Left lung (tissue), 10 donors: ENCODE data around the gene CHRNA10. TPM values are rescaled to one million over a fixed set of nuclear protein-coding genes. Genes with fewer than 3 reads are reported as not detected.

ENCODE experiments used
- ATAC-seq: fragments of 200-7000 bp; cut with Tn5 transposase; one replicate; pipeline ENCODE4 v1.9.1; 2020; ENCODE audit warnings: moderate library complexity
- DNase-seq, 4 donors: peaks; one replicate each; pipeline ENCODE4 v3.0.0-alpha.2; 2013 to 2020
- H3K27ac ChIP-seq, 2 donors: fragments of 200-600 bp; sonication (generic) in 1 of 2; one replicate each; pipeline versions ENCODE4 v1.5.0 to v1.8.0; 2020 to 2021
- H3K27me3 ChIP-seq, 2 donors: fragments of 200-600 bp; sonication (generic) in 1 of 2; one replicate each; pipeline versions ENCODE4 v1.5.0 to v1.8.0; 2020 to 2021
- H3K36me3 ChIP-seq, 2 donors: fragments of 200-600 bp; sonication (generic) in 1 of 2; one replicate each; pipeline versions ENCODE4 v1.5.0 to v1.8.0; 2020 to 2021
- H3K4me1 ChIP-seq, 2 donors: fragments of 200-600 bp; one replicate each; pipeline ENCODE4 v1.8.0; 2021
- H3K4me3 ChIP-seq, 2 donors: fragments of 200-600 bp; sonication (generic) in 1 of 2; one replicate each; pipeline versions ENCODE4 v1.5.0 to v1.8.0; 2020 to 2021; ENCODE audit warnings: mild to moderate bottlenecking in 1 of 2
- H3K9me3 ChIP-seq, 2 donors: fragments of 200-600 bp; sonication (generic) in 1 of 2; one replicate each; pipeline versions ENCODE4 v1.5.0 to v1.8.0; 2020 to 2021
- intact Hi-C, 2 donors: fragments of 100-400 bp; cut with DNase I; formaldehyde crosslinking; loops; one replicate each; pipeline versions ENCODE4 v1.11.2 to v1.14.2; 2022
- polyA plus RNA-seq, 6 donors: library from polyadenylated mRNA; unstranded; fragments of 120-200 nt; gene quantifications; one replicate each; pipeline ENCODE4 v1.2.1, GENCODE V29; 2013; ENCODE audit not compliant: insufficient read length in 6 of 6
- total RNA-seq, 2 donors: library from RNA; stranded (reverse); fragmentation: NEBNext Ultra II Directional; extraction: Animal tissue kit (Norgen Biotek cat#: 25700); gene quantifications; one replicate each; pipeline ENCODE4 v1.2.1, GENCODE V29; 2021
- TF ChIP-seq, protein P1 (sequence below), 2 donors: fragments of 200-600 bp; sonication (generic) in 1 of 2; IDR thresholded peaks; one replicate each; pipeline versions ENCODE4 v1.5.0 to v1.8.0; 2021; ENCODE audit warnings: antibody characterized with exemption in 2 of 2
- donor health status: DM: no; HTN: yes; CAD: no.
- donor health status: DM: no; HTN: no; CAD: no.

CHRNA10 gene
- total and polyA plus RNA-seq, 8 donors: 0.67 to 4.1 (median 2.2) TPM

DNA sequence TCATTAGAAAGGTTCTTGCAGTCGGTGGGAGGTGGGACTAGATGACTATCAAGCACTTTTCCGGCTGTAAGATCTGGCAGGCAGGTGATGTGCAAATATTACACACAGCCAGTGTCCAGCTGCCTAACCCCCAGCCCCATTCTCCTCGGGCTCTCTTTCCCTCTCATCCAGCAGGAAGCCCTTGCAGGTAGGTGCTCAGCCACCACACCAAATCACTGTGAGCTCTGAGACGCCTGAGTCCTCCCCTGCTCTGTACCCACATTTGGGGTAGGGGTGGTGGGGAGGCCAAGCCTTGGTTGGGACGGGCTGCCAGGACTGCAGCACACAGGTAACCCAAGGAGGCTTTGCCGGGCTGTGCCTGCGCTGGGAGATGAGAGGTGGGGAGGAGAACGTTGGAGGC lies 30.0 kb downstream of the CHRNA10 start:
- DNase-seq (no peak), ATAC-seq (no peak)
- H3K4me3 ChIP-seq: no peak overlapping the region
- TF ChIP-seq, protein P1, sequence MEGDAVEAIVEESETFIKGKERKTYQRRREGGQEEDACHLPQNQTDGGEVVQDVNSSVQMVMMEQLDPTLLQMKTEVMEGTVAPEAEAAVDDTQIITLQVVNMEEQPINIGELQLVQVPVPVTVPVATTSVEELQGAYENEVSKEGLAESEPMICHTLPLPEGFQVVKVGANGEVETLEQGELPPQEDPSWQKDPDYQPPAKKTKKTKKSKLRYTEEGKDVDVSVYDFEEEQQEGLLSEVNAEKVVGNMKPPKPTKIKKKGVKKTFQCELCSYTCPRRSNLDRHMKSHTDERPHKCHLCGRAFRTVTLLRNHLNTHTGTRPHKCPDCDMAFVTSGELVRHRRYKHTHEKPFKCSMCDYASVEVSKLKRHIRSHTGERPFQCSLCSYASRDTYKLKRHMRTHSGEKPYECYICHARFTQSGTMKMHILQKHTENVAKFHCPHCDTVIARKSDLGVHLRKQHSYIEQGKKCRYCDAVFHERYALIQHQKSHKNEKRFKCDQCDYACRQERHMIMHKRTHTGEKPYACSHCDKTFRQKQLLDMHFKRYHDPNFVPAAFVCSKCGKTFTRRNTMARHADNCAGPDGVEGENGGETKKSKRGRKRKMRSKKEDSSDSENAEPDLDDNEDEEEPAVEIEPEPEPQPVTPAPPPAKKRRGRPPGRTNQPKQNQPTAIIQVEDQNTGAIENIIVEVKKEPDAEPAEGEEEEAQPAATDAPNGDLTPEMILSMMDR (IDR thresholded peaks at IDR 0.05): no peak
- intact Hi-C loops: no loop called here
- peaks cover 14 to 17% of the 10 kb centered on the region in 2 donors for H3K4me1 ChIP-seq
- no peaks in the 10 kb centered on the region for H3K9me3 ChIP-seq
- H3K27ac ChIP-seq: no peak overlapping the region
- H3K36me3 ChIP-seq: no peaks in the 10 kb centered on the region
- peaks cover 0 to 40% of the 10 kb centered on the region in 2 donors for H3K27me3 ChIP-seq

DNA sequence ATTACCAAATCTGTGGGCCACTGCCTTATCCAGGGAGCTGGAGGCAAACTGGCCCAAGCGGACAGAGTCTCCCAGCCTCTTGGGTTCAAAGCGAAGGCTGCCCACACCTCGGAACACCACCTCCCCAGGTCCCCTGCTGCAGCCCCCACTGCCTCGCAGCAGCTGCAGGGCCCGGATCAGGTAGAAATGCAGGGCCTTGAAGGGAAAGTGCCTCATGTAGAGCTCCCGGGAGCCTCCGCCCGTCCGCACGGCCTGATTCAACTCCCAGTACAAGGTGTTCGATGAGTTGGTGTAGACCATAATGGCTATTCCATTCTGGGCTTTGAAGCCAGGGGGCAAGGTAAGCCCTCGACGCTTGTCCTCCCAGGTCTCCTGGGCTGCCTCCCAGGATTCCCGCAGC lies 31.3 kb downstream of the CHRNA10 start:
- peak in 1 of 4 donors; percentile 70 for DNase-seq
- TF ChIP-seq, protein P1 (IDR thresholded peaks at IDR 0.05): no peak
- ATAC-seq: no peak

GRCh38 chr11:3638513-3638912 lies 32.7 kb downstream of the CHRNA10 start:
- H3K36me3 ChIP-seq: no peaks in the 10 kb centered on the region
- DNase-seq: no peak
- peaks cover 13 to 15% of the 10 kb centered on the region in 2 donors for H3K4me1 ChIP-seq
- no peaks in the 10 kb centered on the region for H3K9me3 ChIP-seq
- TF ChIP-seq, protein P1 (IDR thresholded peaks at IDR 0.05): no peak
- H3K27ac ChIP-seq: no peak overlapping the region
- H3K4me3 ChIP-seq: no peak overlapping the region
- no peak for ATAC-seq
- peaks cover 0 to 24% of the 10 kb centered on the region in 2 donors for H3K27me3 ChIP-seq
- intact Hi-C loops: no loop called here

More for the DNA sequence above, 31.3 kb downstream of the CHRNA10 start:
- no peak overlapping the region for H3K4me3 ChIP-seq
- H3K4me1 ChIP-seq: peaks cover 14 to 17% of the 10 kb centered on the region in 2 donors
- H3K36me3 ChIP-seq: no peaks in the 10 kb centered on the region
- H3K27me3 ChIP-seq: peaks cover 0 to 36% of the 10 kb centered on the region in 2 donors
- H3K27ac ChIP-seq: no peak overlapping the region
- no peaks in the 10 kb centered on the region for H3K9me3 ChIP-seq
- intact Hi-C loops: no loop called here

DNA sequence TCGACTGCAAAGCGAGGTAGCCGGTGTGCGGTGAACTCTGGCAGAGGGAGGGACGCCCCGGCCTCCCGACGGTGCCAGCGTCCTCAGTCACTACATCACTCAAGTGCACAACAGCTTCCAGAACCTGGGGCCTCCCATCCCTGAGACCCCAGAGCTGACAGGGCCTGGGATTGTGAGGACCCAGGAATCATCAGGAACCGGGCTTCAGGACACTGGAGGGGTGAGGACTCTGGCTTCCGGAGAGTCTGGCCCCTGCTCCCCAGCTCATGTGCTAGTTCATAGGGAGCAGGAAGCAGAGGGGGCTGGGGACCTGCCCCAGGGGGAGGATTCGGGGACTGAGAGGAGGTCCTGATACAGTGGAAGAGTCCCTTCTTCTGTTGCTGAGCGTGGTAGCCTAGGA lies 34.0 kb downstream of the CHRNA10 start:
- DNase-seq: no peak
- TF ChIP-seq, protein P1 (IDR thresholded peaks at IDR 0.05): no peak
- H3K27ac ChIP-seq: no peak overlapping the region
- intact Hi-C loops: no loop called here
- peaks cover 0 to 11% of the 10 kb centered on the region in 2 donors for H3K27me3 ChIP-seq
- ATAC-seq: no peak
- H3K9me3 ChIP-seq: no peaks in the 10 kb centered on the region
- H3K4me1 ChIP-seq: peaks cover under 1 to 2% of the 10 kb centered on the region in 2 donors
- no peak overlapping the region for H3K4me3 ChIP-seq
- H3K36me3 ChIP-seq: no peaks in the 10 kb centered on the region

DNA sequence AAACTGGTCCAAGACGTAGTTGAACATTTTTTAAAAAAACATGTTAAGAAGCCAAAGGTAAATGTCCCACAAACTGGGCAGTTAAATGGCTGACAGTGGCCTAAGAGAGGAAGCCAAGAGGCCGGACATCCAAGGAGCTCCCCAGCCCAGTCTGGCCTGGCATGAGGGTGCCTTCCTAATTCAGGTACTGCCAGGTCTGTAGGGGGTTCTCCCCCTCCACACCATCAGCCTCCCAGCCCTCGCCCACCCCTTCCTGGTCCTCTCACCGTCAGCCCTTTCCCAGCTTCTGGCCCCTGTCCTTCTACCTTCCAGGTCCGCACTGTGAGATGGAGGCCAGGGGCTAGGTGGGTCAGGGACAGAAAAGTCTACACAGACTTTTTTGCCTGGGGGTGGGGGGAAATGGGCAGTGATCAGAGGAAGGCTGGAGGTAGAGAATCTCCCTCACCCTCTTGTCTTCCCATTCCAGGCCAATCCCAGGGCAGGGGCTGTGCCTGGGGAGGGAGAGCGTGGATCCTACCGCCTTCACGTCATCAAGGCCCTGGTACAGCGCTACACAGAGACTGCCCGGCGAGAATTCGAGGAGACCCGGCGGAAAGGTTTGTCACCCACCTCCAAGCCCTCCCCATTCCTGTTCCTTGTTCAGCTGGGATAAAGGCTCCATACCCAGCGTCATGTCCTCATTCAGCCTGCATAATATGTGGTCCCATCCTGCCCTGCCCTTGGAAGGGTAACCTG lies 35.4 kb downstream of the CHRNA10 start:
- Histone ChIP-seq H3K4me1 (no peaks in the 10 kb centered on the region), H3K27ac (no peak overlapping the region), H3K9me3 (no peaks in the 10 kb centered on the region), H3K4me3 (no peak overlapping the region), H3K36me3 (no peaks in the 10 kb centered on the region), H3K27me3 (no peaks in the 10 kb centered on the region)
- ATAC-seq (no peak), DNase-seq (no peak)
- intact Hi-C loops: no loop called here
- TF ChIP-seq, protein P1 (IDR thresholded peaks at IDR 0.05): no peak
